NCI-H2196 (cell line): ENCODE results near the gene CYP3A4.
"Not testable (repeated sequence)": the region's sequence is repeated elsewhere in the genome, so short reads cannot be mapped to it uniquely, and the experiment has no call there.

Experiments used
- DNase-seq: peaks from one replicate; lab custom pipeline; 2025; ENCODE audit not compliant: unreplicated experiment; lab: John Stamatoyannopoulos, UW

CYP3A4 gene

GRCh38 chr7:99730238-99730810, 53.7 kb downstream of the CYP3A4 start:
- no peak for DNase-seq

- no peak for DNase-seq
Observed at GRCh38 chr7:99729486-99730237, 54.3 kb downstream of the CYP3A4 start.

GRCh38 chr7:99728615-99729014, 55.4 kb downstream of the CYP3A4 start:
- no peak for DNase-seq

- DNase-seq = not testable (repeated sequence)
Observed at GRCh38 chr7:99723201-99723600, 60.8 kb downstream of the CYP3A4 start.

GRCh38 chr7:99720800-99721595, 63.0 kb downstream of the CYP3A4 start:
- no peak for DNase-seq

- no peak for DNase-seq
Observed at GRCh38 chr7:99719996-99720769, 63.8 kb downstream of the CYP3A4 start.

GRCh38 chr7:99713995-99714570, 69.9 kb downstream of the CYP3A4 start:
- no peak for DNase-seq

GRCh38 chr7:99709838-99710578, 74.0 kb downstream of the CYP3A4 start:
- no peak for DNase-seq

- no peak for DNase-seq
Observed at GRCh38 chr7:99709260-99709659, 74.7 kb downstream of the CYP3A4 start.

GRCh38 chr7:99707096-99707495, 76.9 kb downstream of the CYP3A4 start:
- no peak for DNase-seq
